HepG2 (cell line): ENCODE results near the gene ACOXL. TPM values are rescaled to one million over a fixed set of nuclear protein-coding genes. Genes with fewer than 3 reads are reported as not detected.

Source experiments
- ATAC-seq: fragments of 200-7000 bp; cut with Tn5 transposase; 3 replicates; pipeline ENCODE4 v1.9.1; 2020; ENCODE audit warnings: mild to moderate bottlenecking, moderate library complexity
- BruUV-seq: library from RNA; stranded (reverse); fragments of 400-500 nt; replicated peaks from 2 replicates; lab custom pipeline; 2021; lab: Mats Ljungman, UMichigan
- CTCF ChIA-PET: fragments of 300-600 bp; formaldehyde crosslinking; extraction: SDS; loops from one replicate; lab custom pipeline; 2021; ENCODE audit warnings: low total read pairs, inconsistent platforms, low intra/inter-chr PET ratio; lab: Yijun Ruan, JAX
- POLR2A ChIA-PET: fragments of 350-600 bp; sonication (Branson Sonifier 250); formaldehyde crosslinking; loops from one replicate; lab custom pipeline; 2020; ENCODE audit warnings: antibody characterized with exemption, inconsistent platforms; lab: Yijun Ruan, JAX
- DNase-seq: peaks from one replicate; pipeline ENCODE4 v3.0.0-alpha.2; 2015; ENCODE audit warnings: low spot score
- FAIRE-seq: peaks from 3 replicates; lab custom pipeline; 2011; peaks lifted over from hg19 to GRCh38; lab: Jason Lieb, UNC
- H2AFZ ChIP-seq: one replicate; pipeline ENCODE4 v1.6.1; 2011; ENCODE audit warnings: low read length, inconsistent platforms
- H3K27ac ChIP-seq: fragments of 300-600 bp; 3 replicates; pipeline ENCODE4 v1.8.0; 2011; ENCODE audit warnings: mixed run types, mild to moderate bottlenecking, mixed read lengths, low read length, inconsistent platforms; ENCODE audit not compliant: insufficient read depth; ENCODE audit errors: extremely low read length
- H3K27me3 ChIP-seq, 2 experiments: fragments of 200-600 bp in 1 of 2; 2 replicates in 1 of 2; 3 replicates in 1 of 2; pipeline versions ENCODE4 v1.6.0 to v1.8.0; 2011; ENCODE audit warnings: low read length in 2 of 2, mild to moderate bottlenecking in 2 of 2, moderate library complexity in 2 of 2, inconsistent platforms in 1 of 2; ENCODE audit not compliant: insufficient read depth in 2 of 2, control insufficient read depth in 1 of 2
- H3K36me3 ChIP-seq, 2 experiments: fragments of 200-600 bp in 1 of 2; replicated peaks in 1 of 2; 2 replicates in 1 of 2; 3 replicates in 1 of 2; pipeline versions ENCODE4 v1.5.1 to v1.8.0; 2011; ENCODE audit warnings: low read length in 2 of 2, inconsistent platforms in 1 of 2; ENCODE audit not compliant: insufficient read depth in 2 of 2, control insufficient read depth in 1 of 2
- H3K4me1 ChIP-seq: 2 replicates; pipeline ENCODE4 v1.5.1; 2012; ENCODE audit warnings: low read length, inconsistent platforms; ENCODE audit not compliant: insufficient read depth
- H3K4me2 ChIP-seq: 2 replicates; pipeline ENCODE4 v1.6.0; 2011; ENCODE audit warnings: low read depth, low read length, inconsistent platforms
- H3K4me3 ChIP-seq, 3 experiments: fragments of 200-600 bp in 1 of 3; sonication (generic), shearing (Covaris generic) in 1 of 3; replicated peaks in 1 of 3; 2 replicates each; pipeline ENCODE4 v1.5.1; 2011 to 2016; ENCODE audit warnings: low read length in 3 of 3, inconsistent platforms in 2 of 3, low read depth in 2 of 3, mild to moderate bottlenecking in 2 of 3, control low read depth in 1 of 3, mixed read lengths in 1 of 3; ENCODE audit not compliant: insufficient read depth in 1 of 3
- H3K79me2 ChIP-seq: one replicate; pipeline ENCODE4 v1.6.1; 2011; ENCODE audit warnings: low read length, inconsistent platforms; ENCODE audit not compliant: insufficient read depth
- H3K9ac ChIP-seq: 2 replicates; pipeline ENCODE4 v1.6.0; 2011; ENCODE audit warnings: mild to moderate bottlenecking, low read depth, low read length, inconsistent platforms; ENCODE audit not compliant: insufficient read depth
- H3K9me3 ChIP-seq: 2 replicates; pipeline ENCODE4 v1.5.1; 2012; ENCODE audit warnings: mild to moderate bottlenecking, low read length
- H4K20me1 ChIP-seq: 2 replicates; pipeline ENCODE4 v1.6.0; 2011; ENCODE audit warnings: inconsistent platforms, mild to moderate bottlenecking, low read length, moderate library complexity; ENCODE audit not compliant: insufficient read depth
- RFXANK ChIP-seq: IDR thresholded peaks from 2 replicates; pipeline ENCODE4 v1.6.1; 2016
- SETDB1 ChIP-seq: sonication (generic); formaldehyde crosslinking; IDR thresholded peaks from 2 replicates; pipeline ENCODE4 v1.5.1; 2020; ENCODE audit warnings: missing genetic modification reagents, mild to moderate bottlenecking, borderline replicate concordance
- SIX4 ChIP-seq: sonication (generic); formaldehyde crosslinking; IDR thresholded peaks from 2 replicates; pipeline ENCODE4 v1.4.0; 2020; ENCODE audit warnings: missing genetic modification reagents
- SMAD3 ChIP-seq: sonication (generic); formaldehyde crosslinking; IDR thresholded peaks from 2 replicates; pipeline ENCODE4 v1.4.0; 2020; ENCODE audit warnings: missing genetic modification reagents
- ZBTB26 ChIP-seq: IDR thresholded peaks from 2 replicates; pipeline ENCODE4 v1.6.1; 2016; ENCODE audit warnings: missing compliant biosample characterization, missing genetic modification reagents, borderline replicate concordance
- ZNF3 ChIP-seq: IDR thresholded peaks from 2 replicates; pipeline ENCODE4 v1.7.0; 2017; ENCODE audit warnings: inconsistent platforms
- ZNF609 ChIP-seq: sonication (generic); formaldehyde crosslinking; IDR thresholded peaks from 2 replicates; pipeline ENCODE4 v1.4.0; 2020; ENCODE audit warnings: mild to moderate bottlenecking, missing genetic modification reagents, borderline replicate concordance
- ZNF746 ChIP-seq: sonication (generic); formaldehyde crosslinking; IDR thresholded peaks from 2 replicates; pipeline ENCODE4 v1.8.0; 2022; ENCODE audit warnings: mild to moderate bottlenecking, missing genetic modification reagents
- WGBS: methylation state at CpG from one replicate; pipeline ENCODE4 v1.1.6; 2017; ENCODE audit warnings: low lambda C conversion rate; 5-methylcytosine and 5-hydroxymethylcytosine counted together
- in situ Hi-C: cut with HindIII; loops from 2 replicates; pipeline ENCODE4 v1.10.0; 2017; ENCODE audit warnings: low pct_unique_long_range_greater_than_20kb; ENCODE audit not compliant: extremely low pct_ligation_motif_present
- intact Hi-C: fragments of 100-400 bp; cut with micrococcal nuclease; formaldehyde crosslinking; loops from one replicate; pipeline ENCODE4 v1.10.0; 2022; ENCODE audit not compliant: unreplicated experiment
- polyA plus RNA-seq, 8 experiments: library from polyadenylated mRNA; depleted of rRNA in 3 of 8; stranded (reverse) in 7 of 8; unstranded in 1 of 8; fragments of >200 nt; fragmentation: Illumina TruSeq in 4 of 8; extraction: Trizol in 4 of 8; gene quantifications; 2 replicates each; pipeline versions ENCODE4 v1.2.1 to v1.2.3, GENCODE V29; 2011 to 2016; ENCODE audit warnings: low read depth in 4 of 8, missing spikeins in 1 of 8, mixed read lengths in 1 of 8; ENCODE audit not compliant: insufficient read depth in 1 of 8
- total RNA-seq, 5 experiments: library from RNA; depleted of rRNA; stranded (reverse); fragments of >200 nt; fragmentation: Illumina TruSeq; extraction: Trizol; gene quantifications; 2 replicates each; pipeline ENCODE4 v1.2.3, GENCODE V29; 2016; ENCODE audit warnings: low read depth in 1 of 5

ACOXL gene
- total and polyA plus RNA-seq, 2 of the 13 experiments (the other 11 are each of a cell fraction or from before 2014, with no cell fraction given), result not detected

GRCh38 chr2:110725859-110726258 is 6.5 kb upstream of the ACOXL start:
- Histone ChIP-seq H3K9me3 (no peaks in the 10 kb centered on the region), H3K27ac (no peak overlapping the region), H3K27me3 (peaks cover 5 to 63% of the 10 kb centered on the region in 2 experiments), H3K36me3 (no peaks in the 10 kb centered on the region), H3K4me2 (no peak overlapping the region), H3K9ac (no peak overlapping the region), H3K4me1 (no peaks in the 10 kb centered on the region), H3K79me2 (no peaks in the 10 kb centered on the region), H4K20me1 (no peaks in the 10 kb centered on the region; the same call in 1 of the 2 replicates), H3K4me3 (no peak overlapping the region), H2AFZ (no peak overlapping the region)
- in situ Hi-C loops, result no loop called here
- no peak for FAIRE-seq
- no peak for DNase-seq
- no peak for TF ChIP-seq ZBTB26 (CRISPR knock-in tag)
- TF ChIP-seq RFXANK (CRISPR knock-in tag), result no peak
- no peak for TF ChIP-seq SMAD3
- TF ChIP-seq SETDB1 (CRISPR knock-in tag), result no peak
- TF ChIP-seq ZNF609 (CRISPR knock-in tag), result no peak
- no peak for TF ChIP-seq ZNF3 (CRISPR knock-in tag)
- TF ChIP-seq ZNF746, result no peak
- no peak for TF ChIP-seq SIX4 (CRISPR knock-in tag)
- intact Hi-C loops, result no loop called here
- WGBS, result no CpG with 5 or more reads among the region's 3 CpGs
- no TSS peak for BruUV-seq
- peak; percentile 29; the same call in 2 of the 3 replicates for ATAC-seq
- CTCF ChIA-PET, result no interaction called here
- POLR2A ChIA-PET, result no interaction called here
